HG03378 (cell line): ENCODE data around the gene CACUL1.
A peak's percentile ranks its signal among the peaks of the same experiment; 100 is the strongest.
"Not testable (repeated sequence)": the region's sequence is repeated elsewhere in the genome, so short reads cannot be mapped to it uniquely, and the experiment has no call there.

Experiments
- ATAC-seq: cut with Tn5 transposase; IDR thresholded peaks from one replicate; pipeline ENCODE4 v1.9.1; 2021; ENCODE audit warnings: mild to moderate bottlenecking, moderate library complexity; ENCODE audit not compliant: unreplicated experiment

CACUL1 gene

DNA sequence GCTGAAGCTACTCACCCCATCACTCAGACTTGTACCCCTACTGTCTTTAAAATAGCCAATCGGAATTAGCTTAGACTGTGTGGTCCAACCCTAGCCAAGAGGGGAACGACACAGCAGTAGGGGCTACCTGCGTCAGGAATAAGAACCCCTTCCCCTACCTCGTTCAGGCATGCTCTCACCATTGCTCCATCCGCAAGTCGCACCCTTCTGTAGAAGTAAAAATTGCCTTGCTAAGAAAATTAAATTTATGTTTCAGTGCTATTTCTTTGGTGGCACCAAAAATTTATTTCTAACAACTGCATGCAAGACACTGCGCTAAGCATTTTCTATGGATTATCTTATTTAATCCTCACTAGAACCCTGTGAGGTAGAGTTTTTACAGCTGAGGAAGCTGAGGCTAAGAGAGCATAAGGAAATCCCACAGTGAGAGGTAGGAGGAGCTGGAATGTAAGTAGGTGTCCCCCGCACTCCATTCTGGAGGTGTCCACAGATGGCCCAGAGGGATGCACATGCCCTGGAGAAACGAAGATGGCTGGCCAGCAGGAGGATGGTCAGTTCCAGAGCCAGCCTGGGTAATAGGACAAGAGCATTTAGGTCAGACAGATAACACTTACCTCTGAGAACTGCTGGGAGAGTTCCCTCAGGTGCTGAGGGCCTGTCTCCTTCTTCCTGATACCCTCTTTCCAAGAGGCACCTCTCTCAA is 15.3 kb upstream of the CACUL1 start:
- no peak for ATAC-seq

DNA sequence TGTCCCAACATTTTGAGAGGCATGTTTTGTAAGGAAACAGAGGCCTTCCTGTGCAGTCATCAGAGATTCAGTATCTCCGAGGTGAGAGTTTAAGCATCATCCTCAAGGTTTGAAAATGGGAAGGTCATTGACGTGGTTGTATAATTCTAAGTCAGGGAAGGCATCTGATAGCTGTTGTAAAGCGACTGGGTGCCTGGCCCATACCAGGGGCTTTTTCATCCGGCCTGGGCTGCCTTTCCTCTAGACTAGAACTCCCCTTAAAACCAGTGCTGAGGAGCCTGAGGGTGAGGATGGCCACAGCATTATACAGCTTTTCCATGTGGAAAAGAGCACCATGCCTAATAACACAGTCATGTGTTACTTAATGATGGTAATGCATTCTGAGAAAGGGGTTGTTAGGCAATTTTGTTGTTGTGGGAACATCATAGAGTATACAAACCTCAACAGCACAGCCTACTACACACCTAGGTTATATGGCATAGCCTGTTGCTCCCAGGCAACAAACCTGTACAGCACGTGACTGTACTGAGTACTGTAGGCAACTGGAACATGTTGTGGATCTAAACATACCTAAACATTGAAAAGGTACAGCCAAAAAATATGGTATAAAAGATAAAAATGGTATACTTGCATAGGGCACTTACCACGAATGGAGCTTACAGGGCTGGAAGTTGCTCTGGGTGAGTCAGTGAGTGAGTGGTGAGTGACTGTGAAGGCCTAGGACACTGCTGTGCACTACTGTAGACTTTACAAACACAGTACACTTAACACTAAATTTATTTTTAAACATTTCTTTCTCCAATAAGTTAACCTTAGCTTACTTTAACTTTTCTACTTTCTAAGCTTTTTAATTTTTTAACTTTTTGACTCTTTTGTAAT is 13.5 kb upstream of the CACUL1 start:
- no peak for ATAC-seq

DNA sequence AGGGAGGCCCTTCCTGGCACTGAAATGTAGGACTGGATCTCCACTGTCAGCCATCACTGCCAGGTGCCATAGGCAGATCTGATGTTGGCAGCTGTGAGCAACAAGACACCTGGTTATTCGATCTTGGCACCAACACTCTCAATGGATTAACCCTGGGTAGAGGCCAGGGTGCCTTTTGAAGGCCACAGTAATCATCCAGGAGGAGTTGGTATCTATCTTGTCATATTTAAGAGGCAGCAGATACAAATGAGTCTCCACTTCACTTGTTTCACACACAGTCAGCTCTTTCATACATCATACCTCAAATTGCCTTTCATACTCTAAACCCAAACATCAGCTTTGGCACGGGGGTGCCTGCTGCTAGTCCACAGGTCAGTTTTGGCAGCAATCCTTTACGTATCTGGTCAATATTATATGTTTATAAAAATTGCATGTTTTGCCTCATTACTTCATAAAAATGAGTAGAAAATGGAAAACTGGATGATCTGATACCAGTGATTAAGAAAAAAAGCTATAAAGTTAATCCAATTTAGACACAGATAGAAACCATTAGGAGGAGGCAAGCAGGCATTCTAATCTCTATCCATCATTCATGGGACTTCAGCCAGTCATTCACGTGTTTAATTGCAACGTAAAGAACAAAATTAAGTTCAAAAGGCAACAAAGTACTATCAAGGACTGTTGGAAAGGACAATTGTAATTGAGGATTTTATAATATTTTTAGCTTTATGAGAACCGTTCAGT is 12.7 kb upstream of the CACUL1 start:
- ATAC-seq = no peak

DNA sequence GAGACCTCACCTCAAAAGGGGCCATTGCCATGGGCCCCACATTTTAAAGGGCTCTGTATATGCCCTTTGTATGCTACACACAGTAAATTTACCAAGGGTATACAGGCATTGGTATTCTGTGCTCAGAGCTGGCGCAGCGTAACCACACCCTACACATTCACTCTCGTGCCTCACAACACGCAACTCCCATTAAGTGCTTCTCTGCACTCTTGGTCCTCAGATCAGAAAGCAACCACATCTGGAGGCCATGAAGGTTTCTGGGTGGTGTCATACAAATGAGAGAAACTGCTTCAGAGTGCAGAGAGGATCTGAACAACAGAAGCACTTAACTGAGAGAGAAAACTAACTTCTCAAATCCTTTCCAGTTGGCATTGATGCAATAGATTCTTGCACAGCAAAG is 9.4 kb upstream of the CACUL1 start:
- no peak for ATAC-seq

DNA sequence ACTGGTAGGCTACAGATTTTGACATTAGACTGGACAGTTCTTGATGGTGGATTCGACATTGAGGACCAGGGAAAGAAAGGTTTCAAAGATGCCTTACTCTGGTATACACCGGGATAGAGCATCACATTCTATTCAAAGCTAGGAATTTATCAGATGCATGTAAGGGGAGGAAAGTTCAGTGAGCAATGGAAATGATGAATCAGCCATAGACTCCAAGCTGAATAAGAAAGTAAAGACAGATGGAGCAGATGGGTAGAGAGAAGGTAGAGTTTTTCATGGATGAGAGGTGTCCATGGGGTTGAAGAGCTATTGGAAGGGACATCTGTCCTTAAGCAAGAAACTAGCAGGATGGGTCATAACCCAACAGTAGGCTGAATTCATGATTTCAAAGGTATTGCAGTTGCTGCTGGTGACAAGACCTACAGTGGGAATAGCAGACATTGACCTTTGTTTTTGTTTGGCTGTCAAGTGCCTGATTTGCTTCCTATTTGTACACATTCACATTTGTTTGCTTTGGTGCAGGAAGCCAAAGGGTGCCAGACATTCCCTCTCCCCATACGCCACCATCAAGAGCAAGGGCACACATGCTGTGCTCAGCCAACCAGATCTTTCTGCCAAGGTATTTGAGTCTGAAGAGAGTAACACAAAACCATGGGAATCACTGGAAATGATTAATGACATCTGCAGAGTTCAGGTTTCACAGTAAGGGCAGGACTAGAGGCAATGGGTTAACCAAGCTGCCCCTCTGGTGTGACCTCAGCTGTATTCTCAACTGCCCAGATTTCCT is 8.6 kb upstream of the CACUL1 start:
- no peak for ATAC-seq

DNA sequence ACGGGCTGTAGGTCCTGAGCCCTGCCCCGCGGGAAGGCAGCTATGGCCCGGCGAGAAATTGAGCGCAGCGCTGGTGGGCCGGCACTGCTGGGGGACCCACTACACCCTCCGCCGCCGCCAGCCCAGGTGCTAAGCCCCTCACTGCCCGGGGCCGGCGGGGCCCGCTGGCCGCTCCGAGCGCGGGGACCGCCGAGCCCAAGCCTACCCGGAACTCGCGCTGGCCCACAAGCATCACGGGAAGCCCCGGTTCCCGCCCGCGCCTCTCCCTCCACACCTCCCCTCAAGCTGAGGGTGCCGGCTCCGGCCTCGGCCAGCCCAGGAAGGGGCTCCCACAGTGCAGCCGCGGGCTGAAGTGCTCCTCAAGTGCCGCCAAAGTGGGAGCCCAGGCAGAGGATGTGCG is 5.5 kb upstream of the CACUL1 start:
- no peak for ATAC-seq

DNA sequence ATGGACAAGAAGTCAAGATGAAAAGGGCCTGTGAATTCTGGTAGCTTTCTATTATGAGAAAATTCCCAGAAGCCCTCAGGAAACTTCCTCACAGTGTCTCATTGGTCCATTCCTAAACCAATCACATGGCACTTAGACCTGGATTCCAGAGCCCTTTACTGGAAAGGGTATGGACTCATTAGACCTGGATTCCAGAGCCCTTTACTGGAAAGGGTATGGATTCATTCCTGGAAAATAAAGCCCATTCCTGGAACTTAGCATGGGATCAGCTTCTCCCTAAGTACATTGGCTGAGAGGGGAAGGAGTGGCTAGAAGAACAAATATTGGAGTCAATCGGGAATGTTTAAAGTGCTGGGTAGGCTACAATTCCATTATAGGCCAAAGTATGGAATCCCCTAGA is 3.7 kb upstream of the CACUL1 start:
- ATAC-seq = no peak

DNA sequence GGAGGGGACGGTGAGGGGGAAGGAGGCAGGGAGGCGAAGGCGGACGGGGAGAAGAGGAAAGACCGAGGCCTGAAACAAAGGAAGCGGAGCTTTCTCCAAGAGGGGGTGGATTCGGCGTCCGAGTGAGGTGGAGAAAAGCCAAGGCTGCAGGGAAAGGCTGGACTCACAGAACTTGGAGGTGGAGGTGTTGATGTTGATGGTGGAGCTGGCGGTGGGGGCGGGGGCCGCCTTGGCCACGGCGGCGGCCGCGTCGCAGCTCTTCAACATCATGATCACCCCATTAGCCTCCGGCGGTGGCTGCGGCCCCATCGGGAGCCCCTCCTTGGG is 578 bp downstream of the CACUL1 start:
- peak; percentile 5 for ATAC-seq

DNA sequence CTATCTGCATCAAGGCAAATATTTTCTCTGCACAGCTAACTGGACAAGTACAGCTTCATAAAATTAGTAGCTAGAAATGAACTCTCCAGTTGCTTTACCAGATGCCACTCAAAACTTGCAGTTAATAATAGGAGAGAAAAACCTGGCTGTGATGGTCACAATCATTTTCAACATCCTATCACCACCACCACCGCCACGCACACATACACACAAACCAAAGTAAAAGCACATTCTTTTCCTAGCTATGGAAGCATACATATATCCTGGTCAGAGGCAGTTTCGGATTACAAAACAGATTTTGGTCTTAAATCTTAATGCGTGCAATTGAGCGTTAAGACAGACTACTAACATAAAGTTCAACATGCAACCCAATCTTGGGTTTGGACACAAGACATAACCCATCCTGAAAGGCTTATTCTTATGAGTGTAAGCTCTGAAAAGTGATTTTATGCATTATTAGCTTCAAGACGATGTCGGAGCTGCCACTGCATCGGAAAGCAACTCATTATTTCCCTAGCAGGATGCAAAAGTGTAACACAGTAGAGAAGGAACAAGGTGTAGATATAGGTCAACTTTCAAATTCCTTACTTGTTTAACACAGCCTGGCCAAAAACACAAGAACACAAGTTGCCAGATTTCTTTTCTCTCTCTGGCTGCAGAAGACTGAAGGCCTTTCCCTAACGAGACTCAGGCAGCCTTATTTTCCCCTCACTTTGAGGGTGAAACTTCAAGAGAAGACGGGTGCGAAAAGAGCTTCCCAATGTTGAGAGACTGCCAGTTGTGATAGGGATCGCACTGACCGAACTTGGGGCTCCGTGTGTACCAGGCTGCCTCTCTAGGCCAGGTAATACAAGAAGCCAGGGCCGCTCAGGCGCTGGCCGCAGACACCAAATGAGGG is 1.2 kb downstream of the CACUL1 start:
- no peak for ATAC-seq

DNA sequence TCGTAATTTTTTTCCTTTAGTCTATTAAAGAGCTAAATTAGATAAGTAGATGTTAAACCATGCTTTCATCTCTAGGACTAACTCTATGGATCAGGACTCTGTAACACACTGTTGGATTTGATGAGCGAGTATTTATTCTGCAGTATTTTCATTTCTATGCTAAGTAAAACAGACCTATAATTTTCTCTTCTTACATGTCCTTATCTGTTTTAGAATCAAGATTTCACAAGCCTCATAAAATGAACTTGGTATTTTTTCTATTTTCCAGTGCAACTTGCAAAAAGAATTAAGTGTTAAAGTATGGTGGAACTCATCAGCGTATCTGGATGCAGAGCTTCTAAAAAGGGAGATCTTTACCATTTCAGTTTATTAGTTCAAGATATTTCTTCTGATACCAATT is 2.4 kb downstream of the CACUL1 start:
- ATAC-seq = no peak

DNA sequence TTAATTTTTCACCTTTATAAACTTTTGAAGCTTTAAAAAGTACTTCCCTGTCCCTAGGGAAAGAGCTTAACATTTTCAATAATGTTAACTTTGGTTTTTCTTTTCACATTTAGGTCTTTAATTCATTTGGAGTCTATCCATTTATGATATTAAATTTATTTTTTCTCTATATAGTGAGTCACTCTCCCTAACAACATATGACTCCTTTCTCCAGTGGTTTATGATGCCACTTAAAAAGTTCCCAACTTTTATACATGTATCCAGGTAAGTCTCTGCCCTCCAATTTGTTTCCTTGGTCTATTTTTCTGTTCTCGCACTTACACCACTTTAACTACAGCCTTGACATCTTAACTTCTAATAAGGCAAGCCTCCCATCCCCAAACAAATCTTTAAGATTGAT is 3.5 kb downstream of the CACUL1 start:
- ATAC-seq = no peak

DNA sequence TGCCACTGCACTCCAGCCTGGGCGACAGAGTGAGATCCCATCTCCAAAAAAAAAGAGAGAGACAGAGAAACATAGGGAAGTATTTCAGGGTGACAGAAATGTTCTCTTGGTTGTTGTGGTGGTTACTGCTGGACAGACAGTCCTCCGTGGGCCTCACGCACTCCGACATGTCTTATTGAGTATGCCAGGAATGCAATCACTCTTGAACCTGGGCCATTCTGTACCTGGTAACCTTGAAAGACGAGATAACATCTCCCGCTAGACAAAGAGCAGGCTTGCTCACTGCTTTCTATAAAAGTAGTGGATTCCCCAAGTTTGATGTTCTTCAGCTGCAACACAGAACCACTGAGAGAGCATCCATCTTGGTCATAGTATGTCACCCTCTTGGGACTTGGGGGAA is 6.7 kb downstream of the CACUL1 start:
- ATAC-seq = no peak

DNA sequence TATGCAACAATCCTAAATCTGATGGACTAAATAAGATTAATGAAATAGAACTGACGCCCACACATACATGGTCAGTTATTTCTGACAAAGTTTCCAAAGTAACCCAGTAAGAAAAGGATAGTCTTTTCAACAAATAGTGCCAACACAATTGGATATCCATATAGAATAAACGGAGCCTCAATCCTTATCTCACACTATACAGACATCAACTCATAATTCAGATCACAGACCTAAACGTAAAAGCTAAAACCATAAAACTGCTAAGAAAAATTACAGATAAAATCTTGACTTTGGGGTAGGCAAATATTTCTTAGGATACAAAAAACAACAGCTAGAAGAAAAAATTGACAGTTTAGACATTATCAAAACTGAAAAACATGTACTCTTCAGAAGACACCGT is 8.5 kb downstream of the CACUL1 start:
- no peak for ATAC-seq

DNA sequence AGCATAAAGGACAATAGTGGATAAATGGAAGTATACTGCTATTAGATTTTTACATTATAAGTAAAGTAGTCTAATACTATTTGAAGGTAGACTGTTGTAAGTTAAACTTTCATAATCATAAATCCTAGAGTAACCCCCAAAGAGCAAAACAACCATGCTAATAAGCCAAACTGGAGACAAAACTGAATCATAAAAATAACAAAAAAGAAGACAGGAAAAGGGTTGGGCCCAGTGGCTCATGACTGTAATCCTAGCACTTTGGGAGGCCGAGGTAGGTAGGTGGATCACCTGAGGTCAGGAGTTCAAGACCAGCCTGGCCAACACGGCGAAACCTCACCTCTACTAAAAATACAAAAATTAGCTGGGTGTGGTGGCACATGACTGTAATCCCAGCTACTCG is 9.7 kb downstream of the CACUL1 start:
- ATAC-seq = no peak

DNA sequence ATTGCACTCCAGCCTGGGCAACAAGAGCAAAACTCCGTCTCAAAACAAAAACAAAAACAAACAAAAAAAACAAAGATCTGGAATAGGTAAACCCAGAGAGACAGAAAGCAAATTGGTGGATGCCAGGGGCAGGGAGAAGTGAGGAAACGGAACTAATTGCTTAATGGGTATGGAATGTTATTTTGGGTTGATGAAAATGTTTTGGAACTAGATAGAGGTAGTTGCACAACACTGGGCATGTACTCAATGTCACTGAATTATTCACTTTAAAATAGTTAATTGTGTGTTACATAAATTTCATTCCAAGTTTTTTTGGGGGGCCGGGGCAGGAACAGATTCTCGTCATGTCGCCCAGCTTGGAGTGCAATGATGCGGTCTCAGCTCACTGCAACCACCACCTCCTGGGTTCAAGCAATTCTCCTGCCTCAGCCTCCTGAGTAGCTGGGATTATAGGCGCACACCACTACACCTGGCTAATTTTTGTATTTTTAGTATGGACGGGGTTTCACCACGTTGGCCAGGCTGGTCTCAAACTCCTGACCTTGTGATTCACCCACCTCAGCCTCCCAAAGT is 10.3 kb downstream of the CACUL1 start:
- not testable (repeated sequence) for ATAC-seq

DNA sequence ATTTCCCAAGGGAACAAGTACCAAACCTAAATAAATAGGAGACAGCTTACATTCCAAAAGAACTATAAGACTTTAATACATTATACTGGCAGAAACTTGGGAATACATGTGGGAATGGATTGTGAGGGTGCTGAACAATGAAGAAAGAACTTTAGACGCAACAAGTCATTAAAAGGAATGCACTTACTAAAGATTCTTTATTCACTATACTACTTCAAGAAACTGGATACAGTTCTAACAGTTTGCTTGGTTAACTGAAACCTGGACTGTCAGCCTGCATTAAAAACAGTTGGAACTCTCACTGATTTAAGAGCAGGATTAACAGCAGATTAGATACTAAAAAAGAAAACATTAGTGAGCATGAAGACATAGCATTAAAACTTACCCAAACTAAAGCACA is 12.0 kb downstream of the CACUL1 start:
- ATAC-seq = no peak

DNA sequence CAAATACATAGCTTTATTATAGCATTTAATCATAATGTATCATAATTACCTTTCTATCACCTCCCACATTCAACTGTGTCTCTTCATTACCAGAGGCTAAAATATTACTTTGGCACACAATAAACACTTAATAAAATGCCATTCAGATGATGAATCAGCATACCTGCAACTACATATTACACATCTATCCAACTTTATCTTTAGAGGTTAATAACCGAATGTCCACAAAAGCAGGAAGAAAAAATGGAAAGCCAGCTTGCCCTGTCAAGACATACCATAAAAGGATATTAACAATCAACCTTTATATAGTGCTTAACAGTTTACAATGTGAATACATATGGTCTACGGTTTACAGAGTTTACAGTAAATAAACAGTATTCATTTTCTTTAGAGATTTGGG is 12.7 kb downstream of the CACUL1 start:
- ATAC-seq = no peak

DNA sequence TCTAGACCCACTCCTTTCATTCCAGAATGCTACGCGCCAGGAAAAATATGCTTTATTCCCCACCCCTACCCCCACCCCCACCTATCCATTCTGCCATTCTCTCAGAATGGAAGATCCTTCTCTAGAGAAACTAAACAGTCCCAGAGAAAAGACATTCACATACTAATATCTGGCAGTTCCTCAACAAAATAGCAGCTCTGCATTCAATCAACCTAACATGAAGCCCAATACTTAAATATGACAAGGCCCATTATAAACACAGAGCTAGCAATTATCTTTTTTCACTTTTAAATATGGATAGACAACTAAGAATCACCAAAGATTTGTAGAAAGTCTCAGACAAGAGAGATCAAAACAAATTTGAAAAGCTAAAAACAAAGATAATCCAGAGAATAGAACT is 16.4 kb downstream of the CACUL1 start:
- no peak for ATAC-seq

DNA sequence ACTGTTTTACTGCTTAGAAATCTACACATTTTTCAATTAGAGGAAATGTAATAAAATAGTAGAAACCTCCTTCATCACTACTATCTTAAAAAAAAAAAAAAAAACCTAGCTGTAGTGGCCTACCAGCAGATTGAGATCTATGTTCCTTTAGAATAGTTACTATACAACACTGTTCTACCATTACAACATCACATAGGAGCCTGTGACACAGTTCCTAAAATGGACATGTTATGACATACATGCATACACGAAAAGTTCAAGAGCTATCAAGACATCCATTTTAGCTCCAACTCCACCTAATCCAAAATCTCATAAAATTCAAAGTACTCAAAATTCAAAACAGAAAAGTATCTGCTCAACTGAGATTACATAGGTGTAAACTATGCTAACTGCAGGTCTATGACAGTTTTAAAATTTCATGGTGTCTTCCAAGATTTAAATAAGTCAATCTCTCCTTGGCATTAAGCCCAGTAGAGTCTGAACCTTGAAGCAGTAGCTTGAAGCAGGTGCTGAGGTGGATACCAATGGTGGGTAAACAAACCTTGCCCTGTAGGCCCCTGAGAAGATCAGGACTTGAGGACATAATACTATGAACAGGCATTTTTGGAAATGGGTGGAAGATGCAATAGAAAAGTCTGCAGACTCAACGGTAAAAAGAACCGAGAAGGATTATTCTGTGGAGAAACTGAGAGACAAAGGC is 17.0 kb downstream of the CACUL1 start:
- ATAC-seq = no peak
